ENCODE results near the gene GAGE2A.
"Not testable (repeated sequence)": the region's sequence is repeated elsewhere in the genome, so short reads cannot be mapped to it uniquely, and the experiment has no call there.

- TF ChIP-seq POLR2AphosphoS5, POLR2A (IDR thresholded peaks at IDR 0.05; ENCODE audit: low read depth, low read length): not testable (repeated sequence)
These were observed 38.3 kb upstream of the GAGE2A start, which contains the start of gene GAGE12E for GRCh38 chrX:49550989-49551388.

Data from GM12892 (cell line).